HL-60 (cell line): ENCODE results near the gene CYP1B1.

Experiments used
- DNase-seq, 2 experiments: peaks; one replicate each; pipeline ENCODE4 v3.0.0-alpha.2; 2010 to 2020; ENCODE audit warnings: low read depth in 1 of 2, low spot score in 1 of 2
- H3K27ac ChIP-seq: fragments of 250-450 bp; sonication (Bioruptor Pico); replicated peaks from 2 replicates; pipeline ENCODE4 v1.5.1; 2020; ENCODE audit warnings: mild to moderate bottlenecking, moderate library complexity
- H3K27me3 ChIP-seq: fragments of 250-450 bp; sonication (Bioruptor Pico); 2 replicates; pipeline ENCODE4 v1.5.1; 2021; ENCODE audit warnings: mild to moderate bottlenecking, moderate library complexity; ENCODE audit not compliant: insufficient read depth, poor library complexity, severe bottlenecking
- H3K4me3 ChIP-seq: replicated peaks from 2 replicates; pipeline ENCODE4 v1.5.1; 2011; ENCODE audit warnings: mild to moderate bottlenecking, control low read depth, low read length; ENCODE audit not compliant: insufficient read depth
- GABPA ChIP-seq: IDR thresholded peaks from 2 replicates; pipeline ENCODE4 v1.6.1; 2012; ENCODE audit warnings: low read depth
- POLR2AphosphoS5 ChIP-seq: IDR thresholded peaks from 2 replicates; pipeline ENCODE4 v1.6.1; 2012; ENCODE audit warnings: low read depth
- SPI1 ChIP-seq: IDR thresholded peaks from 2 replicates; pipeline ENCODE4 v1.6.1; 2012; ENCODE audit warnings: low read depth, mild to moderate bottlenecking, borderline replicate concordance
- TF ChIP-seq, protein P1 (sequence below): IDR thresholded peaks from one replicate; pipeline ENCODE4 v1.5.1; 2011; ENCODE audit warnings: low read length, control low read depth, inconsistent platforms; ENCODE audit not compliant: insufficient read depth
- TF ChIP-seq, protein P2 (sequence below): IDR thresholded peaks from 2 replicates; pipeline ENCODE4 v1.6.1; 2012; ENCODE audit warnings: low read depth; ENCODE audit not compliant: insufficient replicate concordance

CYP1B1 gene

DNA sequence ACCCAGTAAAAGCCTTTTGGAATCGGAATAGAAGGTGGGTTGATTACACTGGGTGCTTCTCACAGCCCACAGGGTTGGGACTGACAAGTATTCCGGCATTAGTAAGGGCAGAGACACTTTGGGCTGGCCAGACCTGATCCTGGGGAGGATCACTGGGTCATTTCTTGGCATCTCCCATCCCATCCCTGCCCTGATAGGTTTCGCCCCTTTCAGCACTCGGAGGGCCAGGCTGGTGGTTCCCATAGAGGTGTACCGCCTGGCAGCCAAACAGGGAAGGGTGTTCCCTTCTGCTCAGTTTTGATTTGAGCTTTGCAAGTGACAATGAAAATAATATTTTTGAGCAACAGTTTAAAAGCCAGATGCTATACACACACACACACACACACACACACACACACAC, 37.3 kb downstream of the CYP1B1 start:
- DNase-seq = no peak
- Histone ChIP-seq H3K27me3 (no peaks in the 10 kb centered on the region), H3K4me3 (no peak overlapping the region), H3K27ac (no peak overlapping the region)
- TF ChIP-seq SPI1 (no peak), GABPA (no peak), POLR2AphosphoS5 (no peak)
- TF ChIP-seq, protein P1, sequence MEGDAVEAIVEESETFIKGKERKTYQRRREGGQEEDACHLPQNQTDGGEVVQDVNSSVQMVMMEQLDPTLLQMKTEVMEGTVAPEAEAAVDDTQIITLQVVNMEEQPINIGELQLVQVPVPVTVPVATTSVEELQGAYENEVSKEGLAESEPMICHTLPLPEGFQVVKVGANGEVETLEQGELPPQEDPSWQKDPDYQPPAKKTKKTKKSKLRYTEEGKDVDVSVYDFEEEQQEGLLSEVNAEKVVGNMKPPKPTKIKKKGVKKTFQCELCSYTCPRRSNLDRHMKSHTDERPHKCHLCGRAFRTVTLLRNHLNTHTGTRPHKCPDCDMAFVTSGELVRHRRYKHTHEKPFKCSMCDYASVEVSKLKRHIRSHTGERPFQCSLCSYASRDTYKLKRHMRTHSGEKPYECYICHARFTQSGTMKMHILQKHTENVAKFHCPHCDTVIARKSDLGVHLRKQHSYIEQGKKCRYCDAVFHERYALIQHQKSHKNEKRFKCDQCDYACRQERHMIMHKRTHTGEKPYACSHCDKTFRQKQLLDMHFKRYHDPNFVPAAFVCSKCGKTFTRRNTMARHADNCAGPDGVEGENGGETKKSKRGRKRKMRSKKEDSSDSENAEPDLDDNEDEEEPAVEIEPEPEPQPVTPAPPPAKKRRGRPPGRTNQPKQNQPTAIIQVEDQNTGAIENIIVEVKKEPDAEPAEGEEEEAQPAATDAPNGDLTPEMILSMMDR = no peak
- TF ChIP-seq, protein P2, sequence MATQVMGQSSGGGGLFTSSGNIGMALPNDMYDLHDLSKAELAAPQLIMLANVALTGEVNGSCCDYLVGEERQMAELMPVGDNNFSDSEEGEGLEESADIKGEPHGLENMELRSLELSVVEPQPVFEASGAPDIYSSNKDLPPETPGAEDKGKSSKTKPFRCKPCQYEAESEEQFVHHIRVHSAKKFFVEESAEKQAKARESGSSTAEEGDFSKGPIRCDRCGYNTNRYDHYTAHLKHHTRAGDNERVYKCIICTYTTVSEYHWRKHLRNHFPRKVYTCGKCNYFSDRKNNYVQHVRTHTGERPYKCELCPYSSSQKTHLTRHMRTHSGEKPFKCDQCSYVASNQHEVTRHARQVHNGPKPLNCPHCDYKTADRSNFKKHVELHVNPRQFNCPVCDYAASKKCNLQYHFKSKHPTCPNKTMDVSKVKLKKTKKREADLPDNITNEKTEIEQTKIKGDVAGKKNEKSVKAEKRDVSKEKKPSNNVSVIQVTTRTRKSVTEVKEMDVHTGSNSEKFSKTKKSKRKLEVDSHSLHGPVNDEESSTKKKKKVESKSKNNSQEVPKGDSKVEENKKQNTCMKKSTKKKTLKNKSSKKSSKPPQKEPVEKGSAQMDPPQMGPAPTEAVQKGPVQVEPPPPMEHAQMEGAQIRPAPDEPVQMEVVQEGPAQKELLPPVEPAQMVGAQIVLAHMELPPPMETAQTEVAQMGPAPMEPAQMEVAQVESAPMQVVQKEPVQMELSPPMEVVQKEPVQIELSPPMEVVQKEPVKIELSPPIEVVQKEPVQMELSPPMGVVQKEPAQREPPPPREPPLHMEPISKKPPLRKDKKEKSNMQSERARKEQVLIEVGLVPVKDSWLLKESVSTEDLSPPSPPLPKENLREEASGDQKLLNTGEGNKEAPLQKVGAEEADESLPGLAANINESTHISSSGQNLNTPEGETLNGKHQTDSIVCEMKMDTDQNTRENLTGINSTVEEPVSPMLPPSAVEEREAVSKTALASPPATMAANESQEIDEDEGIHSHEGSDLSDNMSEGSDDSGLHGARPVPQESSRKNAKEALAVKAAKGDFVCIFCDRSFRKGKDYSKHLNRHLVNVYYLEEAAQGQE = no peak

DNA sequence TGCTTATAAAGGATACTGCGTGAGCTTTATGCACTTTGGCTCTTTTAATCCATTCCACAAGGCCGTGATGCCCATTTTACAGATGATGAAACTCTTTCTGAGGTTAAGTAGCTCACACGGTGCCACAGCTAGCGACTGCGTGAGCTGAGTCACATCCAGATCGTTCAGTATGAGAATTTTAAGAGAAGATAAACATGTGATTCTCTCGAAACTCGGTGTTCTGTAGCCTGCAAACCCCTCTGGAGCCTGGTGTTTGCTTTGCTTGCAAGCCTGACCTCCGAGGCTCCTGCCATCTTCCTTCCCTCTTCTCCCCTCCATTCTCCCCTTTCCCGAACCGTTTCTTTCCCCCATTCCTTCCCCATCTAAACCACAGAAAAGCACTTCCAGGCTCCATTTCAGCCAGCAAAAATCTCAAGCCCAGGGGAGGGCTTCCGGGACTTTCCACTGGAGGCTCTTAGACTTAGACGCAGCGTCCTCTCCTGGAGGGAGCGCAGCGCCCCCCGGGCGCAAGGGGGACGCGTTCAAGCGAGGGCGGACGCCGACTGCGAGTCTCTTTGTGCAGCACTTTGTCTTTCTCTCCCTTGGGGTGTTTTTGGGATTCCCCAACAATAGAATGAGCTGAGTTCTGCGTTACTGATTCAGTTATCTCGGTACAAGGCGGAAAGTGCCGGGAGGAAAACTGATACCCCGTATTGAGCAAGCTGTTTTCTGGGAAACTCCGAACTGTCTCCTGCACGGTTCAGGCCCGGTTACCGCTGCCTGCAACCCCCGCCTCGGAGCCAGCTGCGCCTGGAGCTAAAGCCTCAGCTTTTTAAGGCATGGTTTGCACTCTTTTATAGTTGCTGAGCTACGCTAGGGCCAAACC, 38.0 kb downstream of the CYP1B1 start:
- no peak for DNase-seq
- H3K4me3 ChIP-seq = no peak overlapping the region
- H3K27ac ChIP-seq = no peak overlapping the region
- H3K27me3 ChIP-seq = no peaks in the 10 kb centered on the region
- TF ChIP-seq, protein P1 = no peak
- TF ChIP-seq SPI1 = no peak

DNA sequence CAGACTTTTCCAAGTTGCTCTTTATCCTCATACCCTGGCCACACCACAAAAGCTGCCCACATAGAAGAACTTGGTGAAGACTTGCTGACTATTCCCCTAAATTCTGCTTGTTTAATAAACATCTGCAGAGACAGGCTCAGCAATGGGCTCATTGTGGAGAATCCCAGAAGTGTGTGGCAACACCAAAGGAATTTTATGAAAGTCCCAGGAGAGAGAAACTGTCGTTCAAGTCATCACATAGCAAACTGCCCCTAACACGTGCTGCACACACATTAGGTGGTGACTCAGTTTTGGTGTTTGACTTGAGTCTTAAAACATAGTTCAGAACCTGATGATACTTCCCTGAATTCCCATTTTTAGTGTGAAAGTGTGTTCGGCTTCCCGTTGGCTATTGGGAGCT, 38.6 kb downstream of the CYP1B1 start:
- TF ChIP-seq GABPA (no peak), SPI1 (no peak), POLR2AphosphoS5 (no peak)
- TF ChIP-seq, protein P2 = no peak
- TF ChIP-seq, protein P1 = no peak
- no peak overlapping the region for H3K4me3 ChIP-seq
- no peak for DNase-seq
- no peak overlapping the region for H3K27ac ChIP-seq
- H3K27me3 ChIP-seq = no peaks in the 10 kb centered on the region
